GM10266 (cell line): Measurements from ENCODE around the gene CMIP.
A peak's percentile ranks its signal among the peaks of the same experiment; 100 is the strongest.

Experiments used
- DNase-seq: peaks from one replicate; pipeline ENCODE4 v3.0.0; 2012; ENCODE audit errors: extremely low spot score
- TF ChIP-seq, protein P1 (sequence below): IDR thresholded peaks from 2 replicates; pipeline ENCODE4 v1.5.1; 2012; ENCODE audit warnings: mild to moderate bottlenecking, low read depth; ENCODE audit not compliant: control insufficient read depth, insufficient read depth; ENCODE audit errors: missing control alignments

CMIP gene

GRCh38 chr16:81719993-81720392 is 275.4 kb downstream of the CMIP start:
- TF ChIP-seq, protein P1, sequence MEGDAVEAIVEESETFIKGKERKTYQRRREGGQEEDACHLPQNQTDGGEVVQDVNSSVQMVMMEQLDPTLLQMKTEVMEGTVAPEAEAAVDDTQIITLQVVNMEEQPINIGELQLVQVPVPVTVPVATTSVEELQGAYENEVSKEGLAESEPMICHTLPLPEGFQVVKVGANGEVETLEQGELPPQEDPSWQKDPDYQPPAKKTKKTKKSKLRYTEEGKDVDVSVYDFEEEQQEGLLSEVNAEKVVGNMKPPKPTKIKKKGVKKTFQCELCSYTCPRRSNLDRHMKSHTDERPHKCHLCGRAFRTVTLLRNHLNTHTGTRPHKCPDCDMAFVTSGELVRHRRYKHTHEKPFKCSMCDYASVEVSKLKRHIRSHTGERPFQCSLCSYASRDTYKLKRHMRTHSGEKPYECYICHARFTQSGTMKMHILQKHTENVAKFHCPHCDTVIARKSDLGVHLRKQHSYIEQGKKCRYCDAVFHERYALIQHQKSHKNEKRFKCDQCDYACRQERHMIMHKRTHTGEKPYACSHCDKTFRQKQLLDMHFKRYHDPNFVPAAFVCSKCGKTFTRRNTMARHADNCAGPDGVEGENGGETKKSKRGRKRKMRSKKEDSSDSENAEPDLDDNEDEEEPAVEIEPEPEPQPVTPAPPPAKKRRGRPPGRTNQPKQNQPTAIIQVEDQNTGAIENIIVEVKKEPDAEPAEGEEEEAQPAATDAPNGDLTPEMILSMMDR: no peak
- DNase-seq: no peak

DNA sequence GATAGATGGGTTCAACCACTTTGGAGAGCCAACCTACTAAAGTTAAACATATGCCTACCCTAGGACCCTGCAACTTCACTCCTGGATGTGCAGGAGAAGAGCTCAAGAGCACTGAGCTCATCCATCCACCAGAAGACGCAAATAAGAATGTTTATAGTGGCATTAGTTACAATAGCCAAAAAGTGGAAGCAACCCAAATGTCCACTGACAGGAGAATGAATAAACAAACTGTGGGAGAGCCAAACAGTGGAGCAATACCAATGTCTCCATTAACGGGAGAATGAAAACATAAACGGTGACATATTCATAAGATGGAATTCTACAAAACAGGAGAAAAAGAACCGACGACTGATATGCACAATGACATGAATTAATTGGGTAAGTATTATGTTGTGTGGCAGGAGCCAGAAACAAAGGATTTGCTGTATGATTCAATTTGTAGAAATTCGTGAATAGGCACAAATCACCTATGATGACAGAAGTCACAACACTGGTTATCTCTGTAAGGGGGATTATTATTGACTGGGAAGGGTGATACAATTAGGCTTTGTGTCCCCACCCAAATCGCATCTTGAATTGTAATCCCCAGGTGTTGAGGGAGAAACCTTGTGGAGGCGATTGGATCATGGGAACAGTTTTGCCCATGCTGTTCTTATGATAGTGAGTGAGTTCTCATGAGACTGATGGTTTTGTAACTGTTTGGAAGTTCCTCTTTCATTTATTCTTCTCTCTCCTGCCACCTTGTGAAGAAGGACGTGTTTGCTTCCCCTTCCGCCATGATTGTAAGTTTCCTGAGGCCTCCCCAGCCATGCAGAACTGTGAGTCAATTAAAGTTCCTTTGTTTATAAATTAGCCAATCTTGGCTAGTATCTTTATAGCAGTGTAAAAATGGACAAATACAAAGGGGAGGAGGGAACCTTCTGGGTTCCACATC is 276.6 kb downstream of the CMIP start:
- no peak for DNase-seq
- TF ChIP-seq, protein P1: no peak

DNA sequence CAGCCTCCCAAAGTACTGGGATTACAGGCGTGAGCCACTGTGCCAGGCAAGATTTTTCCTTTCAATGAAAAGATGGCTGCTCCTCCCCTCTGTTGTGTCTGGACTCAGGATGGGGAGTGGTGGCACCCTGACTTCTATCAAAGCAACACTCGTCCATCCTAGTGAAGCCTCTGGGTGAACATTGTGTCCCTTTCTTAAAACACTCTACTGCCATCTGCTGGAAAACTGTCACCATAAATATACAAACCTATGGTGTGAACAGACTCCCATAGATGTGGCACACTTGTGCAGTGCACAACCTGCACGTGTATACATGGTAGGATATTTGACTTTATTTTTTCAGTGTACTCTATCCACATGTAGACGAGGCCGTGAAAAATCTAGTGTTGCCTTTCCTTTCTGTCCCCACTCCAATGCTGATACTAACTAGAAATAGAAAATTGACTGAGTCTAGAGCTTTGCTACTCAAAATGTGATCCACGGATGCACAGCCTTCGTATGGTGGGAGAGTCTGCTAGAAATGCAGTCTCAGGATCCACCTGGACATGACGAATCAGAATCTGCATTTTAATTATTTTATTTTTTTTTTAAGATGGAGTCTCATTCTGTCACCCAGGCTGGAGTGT is 278.6 kb downstream of the CMIP start:
- TF ChIP-seq, protein P1: peak; percentile 60

GRCh38 chr16:81728435-81728834 is 283.8 kb downstream of the CMIP start:
- TF ChIP-seq, protein P1: no peak
- no peak for DNase-seq

More for the DNA sequence above, 278.6 kb downstream of the CMIP start:
- DNase-seq: peak; percentile 74

- DNase-seq: no peak
Observed at GRCh38 chr16:81729451-81729850, 284.8 kb downstream of the CMIP start.

GRCh38 chr16:81730090-81731051 is 285.8 kb downstream of the CMIP start:
- DNase-seq: peak; percentile 65
- TF ChIP-seq, protein P1: peak; percentile 73

More at GRCh38 chr16:81729451-81729850, 284.8 kb downstream of the CMIP start:
- TF ChIP-seq, protein P1: no peak
